K562 (cell line): ENCODE measurements around the gene AIF1. TPM values are rescaled to one million over a fixed set of nuclear protein-coding genes. Genes with fewer than 3 reads are reported as not detected.
A peak's percentile ranks its signal among the peaks of the same experiment; 100 is the strongest.

Source experiments
- ATAC-seq: fragments of 200-7000 bp; cut with Tn5 transposase; 3 replicates; pipeline ENCODE4 v1.9.1; 2020; ENCODE audit warnings: moderate library complexity
- BruUV-seq: library from RNA; stranded (reverse); fragments of 400-500 nt; replicated peaks from 2 replicates; lab custom pipeline; 2021; lab: Mats Ljungman, UMichigan
- CTCF ChIA-PET: fragments of 300-600 bp; formaldehyde crosslinking; extraction: SDS; loops from one replicate; lab custom pipeline; 2021; ENCODE audit warnings: low intra/inter-chr PET ratio; lab: Yijun Ruan, JAX
- POLR2A ChIA-PET: fragments of 300-600, 350-650 bp; sonication (Branson Sonifier 250); formaldehyde crosslinking; extraction: SDS; loops from one replicate; lab custom pipeline; 2021; ENCODE audit warnings: antibody characterized with exemption, inconsistent platforms; lab: Yijun Ruan, JAX
- DNase-seq, 4 experiments: peaks; one replicate each; pipeline versions ENCODE4 v3.0.0 to v3.0.0-alpha.2; 2011 to 2018; ENCODE audit warnings: low spot score in 3 of 4, mixed read lengths in 3 of 4; ENCODE audit errors: extremely low read depth in 1 of 4
- FAIRE-seq: peaks from 2 replicates; lab custom pipeline; 2011; peaks lifted over from hg19 to GRCh38; lab: Jason Lieb, UNC
- H2AFZ ChIP-seq: 2 replicates; pipeline ENCODE4 v1.6.0; 2011; ENCODE audit warnings: low read depth, low read length, control low read depth, inconsistent platforms
- H3K27ac ChIP-seq: fragments of 200-600 bp; 3 replicates; pipeline ENCODE4 v1.8.0; 2011; ENCODE audit warnings: low read depth, mild to moderate bottlenecking, control low read depth, inconsistent platforms, low read length, moderate library complexity, mixed read lengths; ENCODE audit errors: extremely low read depth
- H3K27me3 ChIP-seq, 2 experiments: fragments of 300-600 bp in 1 of 2; 2 replicates in 1 of 2; 3 replicates in 1 of 2; pipeline versions ENCODE4 v1.6.0 to v1.8.0; 2011; ENCODE audit warnings: inconsistent platforms in 2 of 2, low read length in 2 of 2, mild to moderate bottlenecking in 1 of 2, mixed read lengths in 1 of 2, moderate library complexity in 1 of 2; ENCODE audit not compliant: control insufficient read depth in 2 of 2, insufficient read depth in 2 of 2
- H3K36me3 ChIP-seq: fragments of 300-600 bp; 3 replicates; pipeline ENCODE4 v1.8.0; 2011; ENCODE audit warnings: mild to moderate bottlenecking, low read length, inconsistent platforms; ENCODE audit not compliant: control insufficient read depth, insufficient read depth
- H3K4me1 ChIP-seq, 2 experiments: fragments of 200-600 bp in 1 of 2; replicated peaks in 1 of 2; 2 replicates in 1 of 2; 3 replicates in 1 of 2; pipeline versions ENCODE4 v1.5.1 to v1.8.0; 2011; ENCODE audit warnings: inconsistent platforms in 2 of 2, low read length in 2 of 2, mild to moderate bottlenecking in 1 of 2, mixed read lengths in 1 of 2, moderate library complexity in 1 of 2; ENCODE audit not compliant: control insufficient read depth in 2 of 2, insufficient read depth in 2 of 2
- H3K4me2 ChIP-seq: 2 replicates; pipeline ENCODE4 v1.6.1; 2011; ENCODE audit warnings: low read length, control low read depth, inconsistent platforms, mixed read lengths; ENCODE audit not compliant: insufficient read depth
- H3K4me3 ChIP-seq: fragments of 200-600 bp; sonication (generic), shearing (Covaris generic); 2 replicates; pipeline ENCODE4 v1.5.1; 2016; ENCODE audit warnings: control low read depth, inconsistent platforms
- H3K79me2 ChIP-seq: fragments of 200-600 bp; 3 replicates; pipeline ENCODE4 v1.8.0; 2011; ENCODE audit warnings: low read length, inconsistent platforms; ENCODE audit not compliant: control insufficient read depth, insufficient read depth
- H3K9ac ChIP-seq, 2 experiments: 2 replicates each; pipeline versions ENCODE4 v1.6.0 to v1.6.1; 2011; ENCODE audit warnings: low read depth in 2 of 2, low read length in 2 of 2, control low read depth in 1 of 2, inconsistent platforms in 1 of 2, mild to moderate bottlenecking in 1 of 2, mixed read lengths in 1 of 2; ENCODE audit not compliant: insufficient read depth in 1 of 2
- H3K9me1 ChIP-seq: one replicate; pipeline ENCODE4 v1.6.0; 2011; ENCODE audit warnings: inconsistent platforms, mild to moderate bottlenecking, low read length, moderate library complexity; ENCODE audit not compliant: control insufficient read depth, insufficient read depth
- H3K9me3 ChIP-seq: replicated peaks from 2 replicates; pipeline ENCODE4 v1.5.1; 2011; ENCODE audit warnings: low read depth, low read length, inconsistent platforms; ENCODE audit not compliant: control insufficient read depth, insufficient read depth
- H4K20me1 ChIP-seq: replicated peaks from 2 replicates; pipeline ENCODE4 v1.6.1; 2011; ENCODE audit warnings: low read length, inconsistent platforms, mixed read lengths; ENCODE audit not compliant: control insufficient read depth, insufficient read depth
- GTF2A2 ChIP-seq: IDR thresholded peaks from 2 replicates; pipeline ENCODE4 v1.6.1; 2016; ENCODE audit warnings: mild to moderate bottlenecking, missing genetic modification characterization, missing compliant biosample characterization
- POLR2G ChIP-seq: fragments of 200-400 bp; formaldehyde crosslinking; IDR thresholded peaks from 2 replicates; pipeline ENCODE4 v1.6.1; 2017; ENCODE audit warnings: low read depth, mild to moderate bottlenecking, antibody characterized with exemption, low read length, moderate library complexity
- RAD51 ChIP-seq: fragments of 450-650 bp; IDR thresholded peaks from 2 replicates; pipeline ENCODE4 v1.7.1; 2016; ENCODE audit warnings: low read depth, mild to moderate bottlenecking, borderline replicate concordance
- RBFOX2 ChIP-seq: fragments of 200-400 bp; formaldehyde crosslinking; IDR thresholded peaks from 2 replicates; pipeline ENCODE4 v1.6.1; 2017; ENCODE audit warnings: low read depth, mild to moderate bottlenecking, low read length, moderate library complexity
- SMARCC2 ChIP-seq: fragments of 450-650 bp; IDR thresholded peaks from 2 replicates; pipeline ENCODE4 v1.6.1; 2017; ENCODE audit warnings: antibody characterized with exemption, moderate library complexity, mild to moderate bottlenecking, low read depth
- TSC22D4 ChIP-seq: fragments of 450-650 bp; IDR thresholded peaks from 2 replicates; pipeline ENCODE4 v1.6.1; 2016; ENCODE audit warnings: missing genetic modification characterization, missing biosample characterization, control low read depth
- ZNF766 ChIP-seq: fragments of 200-800 bp; sonication (Bioruptor generic); conservative IDR thresholded peaks from 2 replicates; pipeline ENCODE4 v1.6.1; 2016; ENCODE audit warnings: missing genetic modification characterization, missing compliant biosample characterization
- WGBS: fragments of 100-300 bp; shearing (Covaris generic); methylation state at CpG from one replicate; pipeline ENCODE4 v1.1.6; 2016; ENCODE audit warnings: low coverage, mixed read lengths; ENCODE audit not compliant: insufficient coverage; ENCODE audit errors: missing lambda C conversion rate; 5-methylcytosine and 5-hydroxymethylcytosine counted together
- in situ Hi-C: fragments of 300-500 bp; cut with MboI; formaldehyde crosslinking; loops from 4 replicates; pipeline ENCODE4 v1.15.0; 2018; ENCODE audit warnings: inconsistent platforms, mixed read lengths
- intact Hi-C: fragments of 100-400 bp; cut with micrococcal nuclease; formaldehyde crosslinking; loops from 2 replicates; pipeline ENCODE4 v1.14.2; 2022
- polyA plus RNA-seq, 8 experiments: library from polyadenylated mRNA; depleted of rRNA in 4 of 8; stranded (reverse) in 5 of 8; unstranded in 3 of 8; fragments of >200 nt; fragmentation: Nextera tagmentation in 2 of 8; fragmentation: Illumina TruSeq in 1 of 8; extraction: Ambion mirVana in 2 of 8; extraction: Trizol in 1 of 8; gene quantifications; 2 replicates each; pipeline versions ENCODE4 v1.2.1 to v1.2.3, GENCODE V29; 2011 to 2014; ENCODE audit warnings: inconsistent platforms in 1 of 8, missing spikeins in 1 of 8
- total RNA-seq, 7 experiments: library from RNA; depleted of rRNA in 6 of 7; stranded (reverse); fragments of >200 nt in 6 of 7; fragmentation: Illumina TruSeq in 2 of 7; extraction: Trizol in 2 of 7; gene quantifications; 2 replicates each; pipeline versions ENCODE4 v1.2.1 to v1.2.3, GENCODE V29; 2011 to 2021; ENCODE audit warnings: low replicate concordance in 1 of 7
- TF ChIP-seq, protein P1 (sequence below): IDR thresholded peaks from 2 replicates; pipeline ENCODE4 v1.6.1; 2014; ENCODE audit warnings: antibody characterized with exemption
- TF ChIP-seq, protein P2 (sequence below): fragments of 450-650 bp; IDR thresholded peaks from 2 replicates; pipeline ENCODE4 v1.6.1; 2017; ENCODE audit warnings: mild to moderate bottlenecking, moderate library complexity

The AIF1 gene
- total and polyA plus RNA-seq, 9 of the 15 experiments (the other 6 are each of a cell fraction or from before 2014, with no cell fraction given) = 9.4 to 33.4 (median 19.4) TPM

DNA sequence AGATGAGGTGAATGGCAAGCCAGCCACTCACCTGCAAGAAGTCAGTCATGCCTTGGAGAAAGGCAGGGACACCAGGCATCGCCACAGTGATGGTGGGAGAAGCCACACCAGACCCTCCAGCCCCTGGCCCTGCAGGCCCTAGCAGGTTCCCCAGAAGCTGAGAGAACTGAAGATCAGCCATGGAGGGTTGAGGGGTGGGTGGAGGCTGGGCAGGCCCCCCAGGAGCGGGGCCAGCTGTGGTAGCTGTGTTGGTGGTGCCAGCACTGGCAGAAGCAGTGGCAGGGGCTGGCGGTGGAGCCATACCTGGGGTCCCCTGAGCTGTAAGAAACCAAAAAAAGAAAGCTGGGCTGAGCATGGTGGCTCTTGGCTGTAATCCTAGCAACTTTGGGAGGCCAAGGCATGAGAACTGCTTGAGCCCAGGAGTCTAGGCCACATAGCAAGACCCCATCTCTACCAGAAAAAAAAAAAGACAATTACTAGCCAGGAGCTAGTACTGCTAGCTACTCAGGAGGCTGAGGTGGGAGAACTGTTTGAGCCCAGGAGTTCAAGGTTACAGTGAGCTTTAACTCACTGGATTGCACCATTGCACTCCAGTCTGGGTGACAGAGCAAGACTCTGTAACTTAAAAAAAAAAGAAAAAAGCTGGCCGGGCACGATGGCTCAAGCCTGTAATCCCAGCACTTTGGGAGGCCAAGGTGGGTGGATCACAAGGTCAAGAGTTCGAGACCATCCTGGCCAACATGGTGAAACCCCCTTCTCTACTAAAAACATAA, 27.9 kb downstream of the AIF1 start:
- peaks cover 95% of the 10 kb centered on the region for H3K36me3 ChIP-seq
- H2AFZ ChIP-seq = no peak overlapping the region
- no TSS peak for BruUV-seq

More for the DNA sequence above, 27.9 kb downstream of the AIF1 start:
- ChIA-PET CTCF (no interaction called here), POLR2A (interaction anchor here (0.9 to 14.8 kb wide), 4 partner anchors 7 to 17 kb away, joined by 3 to 274 read pairs (median 132); partner anchors contain the start of genes APOM, BAG6 and PRRC2A)
- no peaks in the 10 kb centered on the region for H3K27me3 ChIP-seq
- intact Hi-C loops = no loop called here
- in situ Hi-C loops = no loop called here
- no peaks in the 10 kb centered on the region for H3K9me3 ChIP-seq
- H3K9me1 ChIP-seq = no peaks in the 10 kb centered on the region
- H3K4me3 ChIP-seq = no peak overlapping the region
- no peaks in the 10 kb centered on the region for H3K79me2 ChIP-seq
- 92% methylated on average over 6 of the region's 6 CpGs for WGBS
- FAIRE-seq = no peak
- TF ChIP-seq, protein P1, sequence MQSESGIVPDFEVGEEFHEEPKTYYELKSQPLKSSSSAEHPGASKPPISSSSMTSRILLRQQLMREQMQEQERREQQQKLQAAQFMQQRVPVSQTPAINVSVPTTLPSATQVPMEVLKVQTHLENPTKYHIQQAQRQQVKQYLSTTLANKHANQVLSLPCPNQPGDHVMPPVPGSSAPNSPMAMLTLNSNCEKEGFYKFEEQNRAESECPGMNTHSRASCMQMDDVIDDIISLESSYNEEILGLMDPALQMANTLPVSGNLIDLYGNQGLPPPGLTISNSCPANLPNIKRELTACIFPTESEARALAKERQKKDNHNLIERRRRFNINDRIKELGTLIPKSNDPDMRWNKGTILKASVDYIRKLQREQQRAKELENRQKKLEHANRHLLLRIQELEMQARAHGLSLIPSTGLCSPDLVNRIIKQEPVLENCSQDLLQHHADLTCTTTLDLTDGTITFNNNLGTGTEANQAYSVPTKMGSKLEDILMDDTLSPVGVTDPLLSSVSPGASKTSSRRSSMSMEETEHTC = no peak
- TF ChIP-seq POLR2G (0 out of 2 replicates have a peak, but pooled peaks have one; percentile 32), RBFOX2 (peak; percentile 34; the same call in 1 of the 2 replicates), TSC22D4 (tag) (no peak), ZNF766 (CRISPR knock-in tag) (no peak), GTF2A2 (tag) (no peak), RAD51 (no peak), SMARCC2 (no peak)
- TF ChIP-seq, protein P2, sequence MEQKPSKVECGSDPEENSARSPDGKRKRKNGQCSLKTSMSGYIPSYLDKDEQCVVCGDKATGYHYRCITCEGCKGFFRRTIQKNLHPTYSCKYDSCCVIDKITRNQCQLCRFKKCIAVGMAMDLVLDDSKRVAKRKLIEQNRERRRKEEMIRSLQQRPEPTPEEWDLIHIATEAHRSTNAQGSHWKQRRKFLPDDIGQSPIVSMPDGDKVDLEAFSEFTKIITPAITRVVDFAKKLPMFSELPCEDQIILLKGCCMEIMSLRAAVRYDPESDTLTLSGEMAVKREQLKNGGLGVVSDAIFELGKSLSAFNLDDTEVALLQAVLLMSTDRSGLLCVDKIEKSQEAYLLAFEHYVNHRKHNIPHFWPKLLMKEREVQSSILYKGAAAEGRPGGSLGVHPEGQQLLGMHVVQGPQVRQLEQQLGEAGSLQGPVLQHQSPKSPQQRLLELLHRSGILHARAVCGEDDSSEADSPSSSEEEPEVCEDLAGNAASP = no peak
- peaks cover 2 to 5% of the 10 kb centered on the region in 2 experiments; a peak in 2 of 5 replicates for H3K4me1 ChIP-seq
- H4K20me1 ChIP-seq = peaks cover 3% of the 10 kb centered on the region
- no peak overlapping the region for H3K27ac ChIP-seq
- no peak overlapping the region for H3K4me2 ChIP-seq
- DNase-seq = no peak
- H3K9ac ChIP-seq = peak overlapping the region in 1 of 2 experiments; percentile 38; a peak in 2 of 4 replicates
- ATAC-seq = no peak
